GM15510 (cell line): ENCODE results near the gene OR5AN1.

Source experiments
- POLR2A ChIP-seq: IDR thresholded peaks from 3 replicates; pipeline ENCODE4 v1.6.1; 2011; ENCODE audit warnings: borderline replicate concordance; ENCODE audit not compliant: insufficient read length; ENCODE audit errors: extremely low read depth

The OR5AN1 gene

GRCh38 chr11:59358595-59358994 lies at the start of gene OR5AN1:
TSS of gene OR5AN1 (plus strand) at chr11:59358895. CDS start at chr11:59364459, 5,564 bp downstream.
- no peak for TF ChIP-seq POLR2A

- TF ChIP-seq POLR2A: no peak
These were observed 23.7 kb upstream of the OR5AN1 start for GRCh38 chr11:59335001-59335400.

- TF ChIP-seq POLR2A: no peak
These were observed 22.5 kb upstream of the OR5AN1 start for GRCh38 chr11:59336176-59336575.

DNA sequence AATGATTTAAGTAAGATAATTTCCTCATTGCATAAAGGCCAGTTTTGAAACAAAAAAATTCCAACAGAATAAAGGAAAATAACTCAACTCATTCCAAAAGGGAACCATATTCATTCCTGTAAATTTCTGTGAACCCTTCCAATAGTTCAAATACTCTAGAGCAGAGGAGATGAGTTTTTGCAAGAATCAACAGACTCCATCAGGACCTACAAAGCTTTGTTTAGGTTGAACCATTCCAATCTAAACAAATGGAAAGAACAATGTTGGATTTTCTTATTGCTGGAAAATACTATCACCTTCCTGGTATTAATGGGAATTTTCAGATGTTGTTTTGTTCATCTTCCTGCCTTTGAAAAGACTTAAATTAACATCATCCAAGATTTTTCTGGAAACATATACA lies 21.8 kb upstream of the OR5AN1 start:
- no peak for TF ChIP-seq POLR2A

DNA sequence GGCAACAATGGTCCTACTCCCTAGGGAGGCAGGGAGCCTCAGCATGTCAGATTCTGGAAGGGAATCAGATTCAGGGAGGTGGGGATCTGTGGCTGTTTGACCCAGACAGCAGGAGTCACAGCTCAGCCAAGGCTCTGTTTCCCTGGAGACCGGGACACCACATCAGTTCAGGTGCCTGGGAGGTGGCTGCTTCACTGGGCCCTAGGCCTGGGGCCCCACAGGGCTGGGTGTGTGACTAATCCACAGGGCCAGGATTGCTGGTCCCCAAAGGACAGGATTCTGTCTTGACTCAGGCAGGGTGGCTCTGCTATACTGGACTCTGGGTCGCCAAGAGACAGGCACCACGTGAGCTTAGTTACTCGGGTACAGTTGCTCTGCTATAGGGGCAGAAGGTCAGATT lies 3.5 kb upstream of the OR5AN1 start:
- TF ChIP-seq POLR2A: no peak

GRCh38 chr11:59356561-59356960 lies 2.1 kb upstream of the OR5AN1 start:
- no peak for TF ChIP-seq POLR2A

GRCh38 chr11:59358020-59358419 lies 675 bp upstream of the OR5AN1 start:
- no peak for TF ChIP-seq POLR2A

DNA sequence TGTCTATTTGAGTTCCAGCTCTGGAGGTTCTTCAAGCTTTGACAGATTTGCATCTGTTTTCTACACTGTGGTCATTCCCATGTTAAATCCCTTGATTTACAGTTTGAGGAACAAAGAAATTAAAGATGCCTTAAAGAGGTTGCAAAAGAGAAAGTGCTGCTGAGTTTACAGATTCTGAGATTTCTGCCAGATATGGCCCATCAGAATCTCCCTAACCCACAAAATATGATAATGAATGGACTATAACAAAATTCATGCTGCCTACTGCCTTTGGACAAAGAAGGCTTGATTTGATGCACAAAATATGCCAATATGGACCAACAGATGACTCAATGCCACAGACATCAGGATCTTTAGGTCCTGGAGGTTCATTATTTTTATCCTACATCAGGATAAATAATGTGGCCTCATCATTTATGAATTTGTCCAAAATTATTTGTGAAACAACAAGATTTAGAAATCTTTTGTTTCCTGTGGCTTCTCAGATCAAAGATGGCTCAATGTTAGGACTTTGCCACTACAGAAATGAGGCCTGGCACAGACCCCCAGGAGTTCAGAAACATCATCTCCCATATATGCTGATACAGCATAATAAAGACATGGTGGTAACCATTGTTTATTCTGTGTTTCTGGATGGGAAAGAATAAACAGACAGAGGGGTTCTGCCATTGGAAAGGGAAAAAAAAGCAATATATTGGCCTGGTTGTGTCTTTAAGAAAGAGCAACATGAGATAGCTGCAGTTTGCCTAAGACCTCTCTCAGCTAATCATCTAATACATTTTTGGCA lies 6.7 kb downstream of the OR5AN1 start:
- TF ChIP-seq POLR2A: no peak

GRCh38 chr11:59368238-59369022 lies 9.7 kb downstream of the OR5AN1 start:
- TF ChIP-seq POLR2A: no peak

- no peak for TF ChIP-seq POLR2A
These were observed 21.8 kb downstream of the OR5AN1 start for GRCh38 chr11:59380263-59381059.

GRCh38 chr11:59394186-59394585 lies 35.5 kb downstream of the OR5AN1 start:
- TF ChIP-seq POLR2A: no peak

GRCh38 chr11:59400461-59401261 lies 42.0 kb downstream of the OR5AN1 start:
- no peak for TF ChIP-seq POLR2A

DNA sequence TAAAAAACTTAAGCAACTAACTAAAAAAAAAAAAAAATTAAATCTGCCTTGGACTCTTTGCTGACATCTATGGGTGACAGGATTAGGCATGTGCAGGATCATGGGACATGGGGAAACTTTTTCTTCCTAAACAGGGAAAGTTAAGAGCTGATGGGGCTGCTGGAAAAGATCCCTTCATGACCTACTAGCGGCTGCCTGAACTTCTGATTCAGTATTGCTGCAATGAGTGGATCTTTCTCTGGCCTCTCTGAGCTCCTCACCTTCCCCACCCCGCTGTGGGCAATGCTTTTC lies 42.5 kb downstream of the OR5AN1 start:
- no peak for TF ChIP-seq POLR2A

- TF ChIP-seq POLR2A: no peak
These were observed 44.9 kb downstream of the OR5AN1 start for GRCh38 chr11:59403546-59403945.
